GM12878 (cell line): Measurements from ENCODE around the gene DNAH2.

Experiments
- BACH1 ChIP-seq: fragments of 450-650 bp; IDR thresholded peaks from 2 replicates; pipeline ENCODE4 v1.6.1; 2017; ENCODE audit warnings: mild to moderate bottlenecking, borderline replicate concordance
- HDGF ChIP-seq: fragments of 450-650 bp; IDR thresholded peaks from 2 replicates; pipeline ENCODE4 v1.6.1; 2016; ENCODE audit warnings: antibody characterized with exemption

DNA sequence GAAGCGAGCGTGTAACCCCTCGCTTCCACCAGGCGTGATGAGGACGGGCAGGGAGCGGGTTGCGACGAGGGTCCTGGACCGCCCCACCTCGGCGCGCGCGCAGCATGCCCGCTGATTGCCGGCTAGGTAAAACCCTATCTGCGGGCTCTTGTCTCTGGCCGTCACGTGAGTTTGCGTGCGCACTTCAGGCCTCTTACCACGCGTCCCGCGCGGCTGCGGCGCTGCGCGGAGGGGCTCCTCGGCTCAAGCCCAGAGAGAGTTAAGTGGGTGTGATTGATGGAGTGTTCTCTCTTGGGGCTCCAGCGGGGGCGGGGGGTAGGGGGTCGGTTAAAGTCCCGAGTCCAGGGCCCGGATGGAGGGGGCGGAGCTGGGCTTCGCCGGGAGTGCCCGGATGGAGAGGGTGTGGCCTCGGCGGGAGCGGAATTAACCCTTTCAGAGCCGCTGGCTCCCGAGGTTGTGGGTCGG lies 124.4 kb downstream of the DNAH2 start:
- TF ChIP-seq BACH1 (peak; percentile 12; the same call in 1 of the 2 replicates), HDGF (no peak)
